SJCRH30 (cell line): ENCODE measurements around the gene CSF1. TPM values are rescaled to one million over a fixed set of nuclear protein-coding genes. Genes with fewer than 3 reads are reported as not detected.
"Not testable (repeated sequence)": the region's sequence is repeated elsewhere in the genome, so short reads cannot be mapped to it uniquely, and the experiment has no call there.

Experiments
- DNase-seq, 2 experiments: peaks; one replicate each; pipeline ENCODE4 v3.0.0-alpha.2; 2015 to 2020
- H3K27ac ChIP-seq: fragments of 250-450 bp; sonication (Bioruptor Pico); 2 replicates; pipeline ENCODE4 v1.5.1; 2020; ENCODE audit warnings: mild to moderate bottlenecking, moderate library complexity
- H3K27me3 ChIP-seq: fragments of 250-450 bp; sonication (Bioruptor Pico); 2 replicates; pipeline ENCODE4 v1.5.1; 2020; ENCODE audit warnings: mild to moderate bottlenecking, moderate library complexity
- H3K36me3 ChIP-seq: fragments of 250-450 bp; sonication (Bioruptor Pico); 2 replicates; pipeline ENCODE4 v1.5.1; 2020; ENCODE audit warnings: mild to moderate bottlenecking, moderate library complexity
- H3K4me1 ChIP-seq: fragments of 250-450 bp; sonication (Bioruptor Pico); 2 replicates; pipeline ENCODE4 v1.5.1; 2020; ENCODE audit warnings: mild to moderate bottlenecking, moderate library complexity
- H3K4me3 ChIP-seq: fragments of 250-450 bp; sonication (Bioruptor Pico); 2 replicates; pipeline ENCODE4 v1.5.1; 2020; ENCODE audit warnings: mild to moderate bottlenecking, moderate library complexity
- H3K9me3 ChIP-seq: fragments of 250-450 bp; sonication (Bioruptor Pico); replicated peaks from 2 replicates; pipeline ENCODE4 v1.5.1; 2020; ENCODE audit warnings: mild to moderate bottlenecking, moderate library complexity
- total RNA-seq: library from RNA; depleted of rRNA; stranded (reverse); fragments of >200 nt; shearing (Covaris generic); gene quantifications from 2 replicates; pipeline ENCODE4 v1.2.3, GENCODE V29; 2014

CSF1 gene
- total RNA-seq, 1 experiment from 2014 or later, result 0.77 TPM

DNA sequence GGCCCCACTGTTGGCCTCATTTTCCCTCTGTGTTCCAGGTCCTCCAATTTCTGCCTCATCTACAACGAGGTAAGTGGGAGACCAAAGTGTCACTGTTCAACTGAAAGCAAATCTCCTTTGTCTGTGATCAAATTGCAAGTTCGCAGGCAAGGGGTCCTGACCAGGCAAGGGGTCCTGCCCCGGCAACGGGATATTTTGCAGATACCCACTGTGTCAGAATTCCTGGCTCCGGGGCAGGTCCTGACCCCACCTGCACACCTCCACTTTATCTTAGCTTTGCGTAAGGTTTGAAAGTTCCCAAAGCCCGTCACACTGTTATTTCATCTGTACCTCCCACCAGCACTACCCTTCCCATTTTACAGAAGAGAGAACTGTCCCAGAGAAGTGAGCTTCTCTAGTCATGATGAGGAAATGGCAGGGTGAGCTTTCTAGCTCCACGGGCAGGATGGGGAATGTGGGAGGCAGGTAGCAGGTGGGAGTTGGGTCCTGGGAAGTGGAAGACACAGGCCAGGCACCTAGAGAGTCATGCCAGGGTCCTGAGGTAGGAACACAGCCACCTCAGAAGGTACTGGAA, 32.0 kb upstream of the CSF1 start:
- H3K36me3 ChIP-seq, result no peaks in the 10 kb centered on the region
- 0 out of 2 replicates have a peak, but pooled peaks cover 2% of the 10 kb centered on the region for H3K4me1 ChIP-seq
- H3K27me3 ChIP-seq, result peaks cover 4% of the 10 kb centered on the region; the same call in 1 of the 2 replicates
- H3K4me3 ChIP-seq, result no peak overlapping the region
- DNase-seq, result no peak
- H3K9me3 ChIP-seq, result no peaks in the 10 kb centered on the region
- H3K27ac ChIP-seq, result no peak overlapping the region

- H3K4me3 ChIP-seq, H3K36me3 ChIP-seq, H3K9me3 ChIP-seq, H3K27me3 ChIP-seq, H3K4me1 ChIP-seq, DNase-seq, H3K27ac ChIP-seq: not testable (repeated sequence)
These were observed 31.3 kb upstream of the CSF1 start for GRCh38 chr1:109879371-109879770.

DNA sequence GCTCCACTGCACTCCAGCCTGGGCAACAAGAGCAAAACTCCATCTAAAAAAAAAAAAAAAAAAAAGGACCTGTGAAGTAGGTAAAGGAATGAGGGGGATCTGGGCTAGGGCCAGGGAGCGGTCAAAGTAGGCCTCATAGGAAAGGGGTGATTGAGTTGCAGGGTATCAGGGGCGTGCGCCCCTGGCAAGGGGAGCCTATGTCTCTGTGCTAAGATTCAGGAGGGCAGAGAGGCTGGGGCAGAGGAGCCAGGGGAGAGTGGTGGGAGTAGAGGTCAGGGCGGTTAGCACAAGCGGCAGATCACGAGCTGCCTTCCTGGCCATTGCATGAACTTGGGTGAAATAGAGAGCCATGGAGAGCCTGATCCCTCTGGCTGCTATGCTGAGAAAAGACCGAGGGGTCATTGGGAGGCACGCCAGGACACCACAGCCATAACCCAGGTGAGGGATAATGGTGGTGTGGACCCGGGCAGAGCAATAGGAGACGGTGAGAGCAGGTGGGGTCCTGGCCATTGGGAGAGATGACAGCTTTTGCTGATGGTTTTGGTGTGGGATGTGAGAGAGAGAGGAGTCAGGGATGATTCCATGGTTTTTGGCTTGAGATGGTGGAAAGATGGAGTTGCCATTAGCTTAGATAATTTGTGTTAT, 30.6 kb upstream of the CSF1 start:
- no peak overlapping the region for H3K4me3 ChIP-seq
- no peak for DNase-seq
- H3K27ac ChIP-seq, result no peak overlapping the region
- no peaks in the 10 kb centered on the region for H3K36me3 ChIP-seq
- 0 out of 2 replicates have a peak, but pooled peaks cover 2% of the 10 kb centered on the region for H3K4me1 ChIP-seq
- H3K27me3 ChIP-seq, result no peaks in the 10 kb centered on the region; the same call in 1 of the 2 replicates
- no peaks in the 10 kb centered on the region for H3K9me3 ChIP-seq

DNA sequence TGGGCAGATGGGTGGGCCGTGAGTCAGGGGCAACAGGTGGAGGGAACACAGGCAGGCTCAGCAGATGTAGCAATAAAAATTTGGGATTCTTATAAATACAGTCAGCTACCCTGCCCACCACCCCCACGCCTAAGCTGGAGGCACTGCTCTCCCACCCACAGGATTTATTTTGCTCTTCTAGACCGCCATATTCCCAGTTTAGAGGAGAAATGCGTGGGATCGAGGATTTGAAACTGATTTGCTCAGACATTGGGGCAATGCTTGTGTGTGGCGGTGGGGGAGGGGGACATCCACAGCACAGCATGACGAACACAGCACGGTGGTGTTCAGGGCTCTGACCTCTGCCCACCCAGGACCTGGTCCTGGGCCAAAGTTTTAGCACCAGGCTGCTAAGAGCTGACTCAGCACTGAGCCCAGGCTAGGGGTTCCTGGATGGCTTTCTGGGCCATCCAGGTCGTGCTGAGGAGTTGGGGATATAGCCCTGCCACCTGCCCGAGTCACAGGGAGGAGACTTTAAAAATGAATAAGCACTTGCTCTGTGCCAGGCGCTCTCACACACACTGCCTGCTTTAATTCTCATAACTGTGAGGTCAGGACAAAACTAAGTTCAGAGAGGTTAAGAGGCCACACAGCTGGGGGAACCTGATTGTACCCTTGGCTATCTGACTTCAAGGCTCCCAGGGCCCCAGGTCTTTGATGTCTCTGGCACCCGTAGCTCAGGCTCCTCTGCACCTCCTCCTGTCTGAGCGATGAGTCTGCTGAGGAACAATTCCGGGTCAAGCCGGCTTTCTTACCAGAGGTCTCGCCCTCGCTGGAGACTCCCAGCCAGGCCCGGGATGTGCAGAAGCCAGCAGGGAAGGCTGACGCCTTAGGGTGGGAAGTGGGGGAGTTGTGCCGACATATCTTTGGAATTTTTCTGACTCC, 29.4 kb upstream of the CSF1 start:
- no peak for DNase-seq

DNA sequence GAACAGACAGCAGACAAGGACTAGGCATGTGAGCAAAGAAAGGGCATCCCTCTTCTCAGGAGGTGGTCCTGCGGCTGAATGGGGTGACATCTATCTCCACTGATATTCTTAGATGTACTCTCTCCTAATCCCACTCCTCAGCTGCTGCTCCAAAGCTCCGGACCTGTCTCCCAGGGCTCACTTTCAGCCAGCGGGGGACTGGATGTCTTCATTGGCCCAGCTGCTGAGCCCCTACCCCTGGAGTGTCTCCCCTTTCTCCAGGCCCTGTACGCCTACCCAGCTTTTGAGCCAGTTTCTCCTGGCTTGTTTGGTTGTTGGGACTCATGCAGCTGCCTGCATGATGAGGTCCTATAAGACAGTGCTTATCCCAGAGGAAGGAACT, 28.8 kb upstream of the CSF1 start:
- no peak for DNase-seq
- Histone ChIP-seq H3K4me1 (0 out of 2 replicates have a peak, but pooled peaks cover 2% of the 10 kb centered on the region), H3K4me3 (no peak overlapping the region), H3K27ac (no peak overlapping the region), H3K27me3 (peaks cover 2% of the 10 kb centered on the region), H3K9me3 (no peaks in the 10 kb centered on the region), H3K36me3 (no peaks in the 10 kb centered on the region)

More for the DNA sequence above, 29.4 kb upstream of the CSF1 start:
- no peak overlapping the region for H3K27ac ChIP-seq
- H3K27me3 ChIP-seq, result no peaks in the 10 kb centered on the region; the same call in none of the 2 replicates
- H3K4me3 ChIP-seq, result no peak overlapping the region
- no peaks in the 10 kb centered on the region for H3K9me3 ChIP-seq
- no peaks in the 10 kb centered on the region for H3K36me3 ChIP-seq
- H3K4me1 ChIP-seq, result 0 out of 2 replicates have a peak, but pooled peaks cover 2% of the 10 kb centered on the region

DNA sequence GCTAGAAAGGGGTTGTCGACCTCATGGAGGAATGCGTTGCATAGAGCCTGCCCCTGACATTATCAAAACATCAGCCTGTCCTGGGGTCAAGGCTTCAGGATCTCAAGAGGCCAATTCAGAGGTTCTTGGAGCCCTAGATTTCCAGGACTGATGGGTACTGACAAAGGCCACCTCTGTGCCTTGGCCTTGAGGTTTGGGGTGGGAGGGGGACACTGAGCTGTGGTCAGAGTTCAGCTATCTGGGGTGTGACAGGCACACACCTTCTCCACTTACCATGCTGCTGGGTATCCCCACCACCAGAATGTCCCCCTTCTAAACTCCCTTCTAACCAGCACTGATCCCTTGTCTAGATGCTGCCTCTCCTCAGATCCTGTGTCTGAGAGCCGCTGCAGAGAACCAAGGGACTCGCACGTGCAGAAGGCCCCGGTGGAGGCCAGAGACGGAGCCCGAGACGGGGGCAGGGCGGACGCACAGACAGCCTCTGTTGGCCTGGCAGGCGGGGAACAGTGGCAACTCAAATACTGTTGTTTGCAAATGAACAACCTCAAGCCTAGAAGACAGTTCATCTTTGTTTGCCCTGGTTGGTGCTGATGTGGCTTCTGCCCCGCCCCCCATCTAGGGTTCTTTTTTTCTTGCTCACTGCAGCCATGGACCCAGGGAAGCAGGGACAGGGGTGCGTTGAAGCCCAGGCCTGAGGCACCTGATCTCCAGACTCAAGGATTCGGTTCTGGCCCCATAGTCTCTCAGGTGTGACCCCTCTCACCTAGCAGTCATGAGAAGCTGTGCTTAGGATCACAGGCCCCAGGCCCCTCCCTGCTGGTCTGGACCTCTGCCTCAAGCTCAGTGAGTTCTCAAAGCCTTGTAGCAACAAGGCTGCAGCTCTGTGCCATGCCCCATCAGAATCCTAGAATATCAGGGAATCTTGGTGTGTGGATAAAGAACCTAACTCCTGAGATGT, 28.1 kb upstream of the CSF1 start:
- Histone ChIP-seq H3K4me3 (no peak overlapping the region), H3K27me3 (peaks cover 3% of the 10 kb centered on the region), H3K4me1 (0 out of 2 replicates have a peak, but pooled peaks cover 2% of the 10 kb centered on the region), H3K9me3 (no peaks in the 10 kb centered on the region), H3K27ac (no peak overlapping the region), H3K36me3 (no peaks in the 10 kb centered on the region)
- no peak for DNase-seq

DNA sequence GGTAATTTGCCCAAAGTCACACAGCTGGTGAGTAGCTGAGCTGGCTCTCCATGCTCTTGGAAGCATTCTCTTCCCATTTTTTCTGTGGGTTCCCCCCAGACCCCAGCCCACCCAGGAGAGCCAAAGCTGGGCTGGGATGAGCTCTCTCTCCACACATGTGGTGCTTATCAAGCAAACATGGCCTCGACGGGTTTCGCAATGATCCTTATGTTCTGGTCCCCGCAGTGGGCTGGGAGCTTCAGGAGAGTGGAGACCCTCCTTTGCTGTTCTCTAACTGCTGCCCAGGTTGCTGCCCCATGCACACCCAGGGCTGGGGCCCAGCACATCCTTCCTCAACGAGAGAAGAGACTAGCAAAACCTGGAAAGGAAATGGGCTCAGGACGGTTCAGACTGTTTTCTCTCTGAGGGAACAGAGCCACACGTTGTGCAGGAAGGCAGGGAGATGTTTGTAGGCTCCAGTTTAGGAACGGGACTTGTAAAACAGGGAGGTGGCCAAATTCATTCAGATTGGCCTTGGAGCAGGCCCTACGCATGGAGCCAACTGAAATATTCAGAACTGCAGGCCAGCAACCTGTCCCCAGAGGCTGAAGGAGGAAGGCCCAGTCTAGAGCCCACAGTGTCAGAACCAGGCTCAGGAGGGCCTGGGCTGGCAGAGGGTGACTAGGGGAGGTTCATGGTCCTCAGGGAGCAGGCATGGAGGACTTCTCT, 27.2 kb upstream of the CSF1 start:
- no peak for DNase-seq
- Histone ChIP-seq H3K9me3 (no peaks in the 10 kb centered on the region), H3K36me3 (no peaks in the 10 kb centered on the region), H3K27ac (no peak overlapping the region), H3K4me3 (no peak overlapping the region), H3K4me1 (no peaks in the 10 kb centered on the region), H3K27me3 (peaks cover 3% of the 10 kb centered on the region)

GRCh38 chr1:109884242-109884891, 26.3 kb upstream of the CSF1 start:
- Histone ChIP-seq H3K27ac (no peak overlapping the region), H3K36me3 (no peaks in the 10 kb centered on the region), H3K9me3 (no peaks in the 10 kb centered on the region), H3K27me3 (peaks cover 3% of the 10 kb centered on the region), H3K4me1 (no peaks in the 10 kb centered on the region), H3K4me3 (no peak overlapping the region)
- no peak for DNase-seq

GRCh38 chr1:109885589-109885988, 25.1 kb upstream of the CSF1 start:
- H3K4me1 ChIP-seq, result no peaks in the 10 kb centered on the region

DNA sequence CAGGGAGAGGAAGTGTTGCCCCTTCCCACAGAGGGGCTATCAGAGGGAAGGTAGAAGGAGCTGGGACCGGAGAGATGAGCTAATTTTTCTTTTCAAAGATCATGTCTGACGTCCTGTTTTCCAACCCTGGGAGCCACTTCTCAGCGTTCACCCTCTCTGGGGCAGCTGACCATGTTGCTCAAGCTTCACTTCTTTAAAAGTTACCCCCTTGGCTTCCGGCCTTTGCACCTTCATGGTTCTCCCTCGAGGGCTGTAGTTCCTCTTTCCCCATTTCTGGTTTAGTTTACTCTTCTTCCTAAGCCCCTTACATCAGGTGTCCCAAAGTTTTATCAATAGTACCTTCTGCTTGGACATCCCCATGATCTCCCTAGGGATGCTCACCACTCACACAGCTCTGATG, 23.8 kb upstream of the CSF1 start:
- H3K4me3 ChIP-seq, result no peak overlapping the region
- no peak overlapping the region for H3K27ac ChIP-seq
- H3K36me3 ChIP-seq, result no peaks in the 10 kb centered on the region
- no peaks in the 10 kb centered on the region for H3K9me3 ChIP-seq
- no peak for DNase-seq
- peaks cover 3% of the 10 kb centered on the region for H3K27me3 ChIP-seq
- no peaks in the 10 kb centered on the region; the same call in 1 of the 2 replicates for H3K4me1 ChIP-seq

More at GRCh38 chr1:109885589-109885988, 25.1 kb upstream of the CSF1 start:
- no peak for DNase-seq
- Histone ChIP-seq H3K36me3 (no peaks in the 10 kb centered on the region), H3K9me3 (no peaks in the 10 kb centered on the region), H3K27me3 (peaks cover 3% of the 10 kb centered on the region), H3K4me3 (no peak overlapping the region), H3K27ac (no peak overlapping the region)

- no peak overlapping the region for H3K4me3 ChIP-seq
- H3K4me1 ChIP-seq, result peaks cover 2% of the 10 kb centered on the region; the same call in 1 of the 2 replicates
These were observed 23.4 kb upstream of the CSF1 start for GRCh38 chr1:109887271-109887670.

DNA sequence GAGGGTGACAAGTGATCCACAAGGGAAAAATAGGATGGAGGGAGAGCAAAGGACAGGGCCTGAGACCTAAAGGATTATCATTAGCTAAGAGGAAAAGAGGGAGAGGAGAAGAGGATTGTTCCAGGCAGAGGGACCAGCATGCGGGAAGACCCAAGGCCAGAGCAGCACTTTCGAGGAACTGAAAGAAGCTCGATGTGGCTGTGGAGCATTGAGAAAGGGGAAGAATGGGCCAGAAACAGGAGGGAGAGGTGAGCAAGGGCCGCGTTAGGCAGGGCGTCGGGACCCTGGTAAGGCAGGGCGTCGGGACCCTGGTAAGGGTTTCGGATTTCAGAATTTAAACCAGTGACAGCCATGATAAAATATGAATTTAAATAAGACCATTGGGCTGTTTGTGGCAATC, 22.8 kb upstream of the CSF1 start:
- no peak overlapping the region for H3K27ac ChIP-seq
- H3K9me3 ChIP-seq, result no peaks in the 10 kb centered on the region
- H3K4me1 ChIP-seq, result peaks cover 3% of the 10 kb centered on the region; the same call in 1 of the 2 replicates
- no peak for DNase-seq
- H3K36me3 ChIP-seq, result no peaks in the 10 kb centered on the region
- H3K4me3 ChIP-seq, result no peak overlapping the region
- H3K27me3 ChIP-seq, result peaks cover 3% of the 10 kb centered on the region

More at GRCh38 chr1:109887271-109887670, 23.4 kb upstream of the CSF1 start:
- H3K9me3 ChIP-seq, result no peaks in the 10 kb centered on the region
- DNase-seq, result no peak
- peaks cover 3% of the 10 kb centered on the region for H3K27me3 ChIP-seq
- H3K36me3 ChIP-seq, result no peaks in the 10 kb centered on the region
- H3K27ac ChIP-seq, result no peak overlapping the region

GRCh38 chr1:109889094-109889493, 21.6 kb upstream of the CSF1 start:
- Histone ChIP-seq H3K9me3 (no peaks in the 10 kb centered on the region), H3K4me1 (peaks cover 3% of the 10 kb centered on the region; the same call in 1 of the 2 replicates), H3K36me3 (no peaks in the 10 kb centered on the region), H3K4me3 (no peak overlapping the region), H3K27ac (no peak overlapping the region), H3K27me3 (peaks cover 7% of the 10 kb centered on the region)
- no peak for DNase-seq
